RWPE2 (cell line): Measurements from ENCODE around the gene TERF2IP.

Source experiments
- ATAC-seq: fragments of 200-7000 bp; cut with Tn5 transposase; 3 replicates; pipeline ENCODE4 v1.9.1; 2021; ENCODE audit warnings: low read depth
- DNase-seq: peaks from one replicate; pipeline ENCODE4 v3.0.0-alpha.2; 2020; ENCODE audit warnings: low spot score
- H3K27ac ChIP-seq: fragments of 450-650 bp; 2 replicates; pipeline ENCODE4 v1.5.1; 2017; ENCODE audit warnings: mild to moderate bottlenecking; ENCODE audit not compliant: poor library complexity, severe bottlenecking
- H3K27me3 ChIP-seq: fragments of 250-450 bp; sonication (Bioruptor Pico); 2 replicates; pipeline ENCODE4 v1.5.1; 2021; ENCODE audit warnings: mild to moderate bottlenecking, moderate library complexity; ENCODE audit not compliant: insufficient read depth, poor library complexity, severe bottlenecking
- H3K36me3 ChIP-seq: fragments of 250-450 bp; sonication (Bioruptor Pico); 2 replicates; pipeline ENCODE4 v1.5.1; 2020; ENCODE audit warnings: low read depth, mild to moderate bottlenecking, moderate library complexity
- H3K4me1 ChIP-seq: fragments of 250-450 bp; sonication (Bioruptor Pico); 2 replicates; pipeline ENCODE4 v1.5.1; 2021; ENCODE audit warnings: mild to moderate bottlenecking, moderate library complexity; ENCODE audit not compliant: insufficient read depth, poor library complexity, severe bottlenecking
- H3K4me3 ChIP-seq: fragments of 250-450 bp; sonication (Bioruptor Pico); 2 replicates; pipeline ENCODE4 v1.5.1; 2021; ENCODE audit warnings: mild to moderate bottlenecking, moderate library complexity; ENCODE audit not compliant: severe bottlenecking
- H3K9me3 ChIP-seq: fragments of 250-450 bp; sonication (Bioruptor Pico); 2 replicates; pipeline ENCODE4 v1.5.1; 2021; ENCODE audit warnings: mild to moderate bottlenecking, moderate library complexity; ENCODE audit not compliant: severe bottlenecking
- CTCF ChIP-seq: fragments of 450-650 bp; IDR thresholded peaks from one replicate; pipeline ENCODE4 v1.5.1; 2017; ENCODE audit warnings: mild to moderate bottlenecking, moderate library complexity; ENCODE audit not compliant: poor library complexity, severe bottlenecking

The TERF2IP gene

GRCh38 chr16:75648265-75649076, 898 bp downstream of the TERF2IP start:
- no peaks in the 10 kb centered on the region for H3K9me3 ChIP-seq
- peaks cover 17% of the 10 kb centered on the region for H3K4me1 ChIP-seq
- peaks cover 57% of the 10 kb centered on the region for H3K36me3 ChIP-seq
- peak; percentile 33 for ATAC-seq
- TF ChIP-seq CTCF, result no peak
- peak overlapping the region; percentile 84 for H3K27ac ChIP-seq
- no peaks in the 10 kb centered on the region for H3K27me3 ChIP-seq
- H3K4me3 ChIP-seq, result peak overlapping the region; percentile 75
- peak; percentile 80 for DNase-seq

- ATAC-seq (no peak), DNase-seq (no peak)
- Histone ChIP-seq H3K9me3 (no peaks in the 10 kb centered on the region), H3K36me3 (peaks cover 80% of the 10 kb centered on the region), H3K27me3 (no peaks in the 10 kb centered on the region), H3K4me3 (no peak overlapping the region), H3K4me1 (peaks cover 14% of the 10 kb centered on the region), H3K27ac (no peak overlapping the region)
- no peak for TF ChIP-seq CTCF
Observed at GRCh38 chr16:75653922-75654321, 6.3 kb downstream of the TERF2IP start.

GRCh38 chr16:75658175-75658574, 10.6 kb downstream of the TERF2IP start:
- Histone ChIP-seq H3K4me3 (no peak overlapping the region), H3K9me3 (no peaks in the 10 kb centered on the region), H3K4me1 (no peaks in the 10 kb centered on the region), H3K27ac (no peak overlapping the region), H3K27me3 (no peaks in the 10 kb centered on the region), H3K36me3 (peaks cover 62% of the 10 kb centered on the region)
- DNase-seq (no peak), ATAC-seq (no peak)
- TF ChIP-seq CTCF, result no peak

- ATAC-seq, result no peak
Observed at GRCh38 chr16:75660321-75660720, 12.7 kb downstream of the TERF2IP start.

More at GRCh38 chr16:75660321-75660720, 12.7 kb downstream of the TERF2IP start:
- no peak for TF ChIP-seq CTCF
- H3K27me3 ChIP-seq, result no peaks in the 10 kb centered on the region
- no peaks in the 10 kb centered on the region for H3K9me3 ChIP-seq
- H3K4me1 ChIP-seq, result no peaks in the 10 kb centered on the region
- no peak overlapping the region for H3K27ac ChIP-seq
- peaks cover 41% of the 10 kb centered on the region for H3K36me3 ChIP-seq
- DNase-seq, result no peak
- H3K4me3 ChIP-seq, result no peak overlapping the region
